SK-N-SH treated with all-trans-retinoic acid at 6 μM for 48 hours (cell line): ENCODE results near the gene CPOX.

Experiments
- ATAC-seq: fragments of 200-7000 bp; cut with Tn5 transposase; 3 replicates; pipeline ENCODE4 v1.9.1; 2020; ENCODE audit warnings: mild to moderate bottlenecking, moderate library complexity
- ARNTL ChIP-seq: fragments of 450-650 bp; formaldehyde crosslinking; IDR thresholded peaks from 2 replicates; pipeline ENCODE4 v1.5.0; 2020; ENCODE audit warnings: low read depth, mild to moderate bottlenecking, moderate library complexity, borderline replicate concordance
- BACH2 ChIP-seq: fragments of 250-450 bp; sonication (Bioruptor Pico); IDR thresholded peaks from 2 replicates; pipeline ENCODE4 v1.9.0; 2021; ENCODE audit warnings: mild to moderate bottlenecking, borderline replicate concordance
- CREB5 ChIP-seq: fragments of 250-450 bp; sonication (Bioruptor Pico); IDR thresholded peaks from 2 replicates; pipeline ENCODE4 v1.5.1; 2020; ENCODE audit warnings: low read depth, mild to moderate bottlenecking, moderate library complexity
- CSDC2 ChIP-seq: fragments of 250-450 bp; sonication (Bioruptor Pico); IDR thresholded peaks from 2 replicates; pipeline ENCODE4 v1.5.0; 2020; ENCODE audit warnings: mild to moderate bottlenecking, moderate library complexity
- ESRRG ChIP-seq: fragments of 250-450 bp; sonication (Bioruptor Pico); IDR thresholded peaks from 2 replicates; pipeline ENCODE4 v1.6.1; 2021; ENCODE audit warnings: mild to moderate bottlenecking
- GLIS3 ChIP-seq: fragments of 250-450 bp; sonication (Bioruptor Pico); IDR thresholded peaks from 2 replicates; pipeline ENCODE4 v1.5.0; 2020; ENCODE audit warnings: mild to moderate bottlenecking, moderate library complexity
- ISL1 ChIP-seq: fragments of 250-450 bp; sonication (Bioruptor Pico); IDR thresholded peaks from 2 replicates; pipeline ENCODE4 v2.1.2; 2022; ENCODE audit warnings: mild to moderate bottlenecking, moderate library complexity
- OSR1 ChIP-seq: fragments of 250-450 bp; sonication (Bioruptor Pico); IDR thresholded peaks from 2 replicates; pipeline ENCODE4 v1.8.0; 2022; ENCODE audit warnings: moderate library complexity, mild to moderate bottlenecking, inconsistent platforms
- PATZ1 ChIP-seq: fragments of 250-450 bp; sonication (Bioruptor Pico); IDR thresholded peaks from 2 replicates; pipeline ENCODE4 v1.8.0; 2020; ENCODE audit warnings: mild to moderate bottlenecking, moderate library complexity, borderline replicate concordance
- PPARA ChIP-seq: fragments of 250-450 bp; sonication (Bioruptor Pico); IDR thresholded peaks from 2 replicates; pipeline ENCODE4 v1.5.0; 2020; ENCODE audit warnings: mild to moderate bottlenecking, borderline replicate concordance
- RARB ChIP-seq: fragments of 250-450 bp; sonication (Bioruptor Pico); IDR thresholded peaks from 2 replicates; pipeline ENCODE4 v1.8.0; 2021; ENCODE audit warnings: mild to moderate bottlenecking, moderate library complexity
- SNAI2 ChIP-seq: fragments of 250-450 bp; sonication (Bioruptor Pico); IDR thresholded peaks from 2 replicates; pipeline ENCODE4 v1.5.0; 2020; ENCODE audit warnings: mild to moderate bottlenecking, moderate library complexity
- TCF4 ChIP-seq: fragments of 250-450 bp; sonication (Bioruptor Pico); IDR thresholded peaks from 2 replicates; pipeline ENCODE4 v1.8.0; 2021; ENCODE audit warnings: mild to moderate bottlenecking, moderate library complexity, borderline replicate concordance
- TOX ChIP-seq: fragments of 250-450 bp; sonication (Bioruptor Pico); IDR thresholded peaks from 2 replicates; pipeline ENCODE4 v1.8.0; 2021; ENCODE audit warnings: mild to moderate bottlenecking, moderate library complexity, borderline replicate concordance
- ZC3H10 ChIP-seq: fragments of 250-450 bp; sonication (Bioruptor Pico); IDR thresholded peaks from 2 replicates; pipeline ENCODE4 v1.5.1; 2021; ENCODE audit warnings: mild to moderate bottlenecking, moderate library complexity
- ZFP3 ChIP-seq: fragments of 250-450 bp; sonication (Bioruptor Pico); IDR thresholded peaks from 2 replicates; pipeline ENCODE4 v1.5.0; 2020; ENCODE audit warnings: mild to moderate bottlenecking, moderate library complexity
- ZFP30 ChIP-seq: fragments of 450-650 bp; formaldehyde crosslinking; IDR thresholded peaks from 2 replicates; pipeline ENCODE4 v1.5.0; 2022; ENCODE audit warnings: mild to moderate bottlenecking, moderate library complexity
- ZNF565 ChIP-seq: fragments of 450-650 bp; formaldehyde crosslinking; conservative IDR thresholded peaks from 2 replicates; pipeline ENCODE4 v1.5.0; 2020; ENCODE audit warnings: low read depth, mild to moderate bottlenecking, moderate library complexity
- ZNF70 ChIP-seq: fragments of 450-650 bp; formaldehyde crosslinking; IDR thresholded peaks from 2 replicates; pipeline ENCODE4 v1.5.0; 2020; ENCODE audit warnings: mild to moderate bottlenecking, moderate library complexity
- ZNF8 ChIP-seq: fragments of 450-650 bp; formaldehyde crosslinking; IDR thresholded peaks from 2 replicates; pipeline ENCODE4 v1.5.0; 2020; ENCODE audit warnings: mild to moderate bottlenecking, moderate library complexity
- TF ChIP-seq, protein P1 (sequence below): fragments of 250-450 bp; sonication (Bioruptor Pico); IDR thresholded peaks from 2 replicates; pipeline ENCODE4 v1.8.0; 2021; ENCODE audit warnings: low read depth, mild to moderate bottlenecking, moderate library complexity, borderline replicate concordance
- TF ChIP-seq, protein P2 (sequence below): fragments of 250-450 bp; sonication (Bioruptor Pico); IDR thresholded peaks from 2 replicates; pipeline ENCODE4 v1.5.0; 2020; ENCODE audit warnings: mild to moderate bottlenecking, moderate library complexity
- TF ChIP-seq, protein P3 (sequence below): fragments of 250-450 bp; sonication (Bioruptor Pico); IDR thresholded peaks from 2 replicates; pipeline ENCODE4 v1.5.1; 2021; ENCODE audit warnings: mild to moderate bottlenecking, moderate library complexity

CPOX gene

GRCh38 chr3:98532275-98532637, 61.2 kb downstream of the CPOX start (continued):
- TF ChIP-seq ZNF565, result no peak
- no peak for TF ChIP-seq BACH2
- no peak for TF ChIP-seq OSR1
- no peak for TF ChIP-seq ZNF8 (CRISPR knock-in tag)
- no peak for TF ChIP-seq GLIS3 (CRISPR knock-in tag)
- TF ChIP-seq PPARA, result no peak
- no peak for TF ChIP-seq CSDC2 (CRISPR knock-in tag)
- TF ChIP-seq SNAI2, result no peak
- no peak for TF ChIP-seq ESRRG (CRISPR knock-in tag)

GRCh38 chr3:98531622-98532274, 61.7 kb downstream of the CPOX start, which contains the start of gene GPR15:
Gene GPR15 (plus strand): TSS chr3:98531978. CDS start chr3:98532034, 56 bp downstream.
- no peak for TF ChIP-seq ZNF70 (CRISPR knock-in tag)
- no peak for TF ChIP-seq SNAI2
- TF ChIP-seq, protein P1, sequence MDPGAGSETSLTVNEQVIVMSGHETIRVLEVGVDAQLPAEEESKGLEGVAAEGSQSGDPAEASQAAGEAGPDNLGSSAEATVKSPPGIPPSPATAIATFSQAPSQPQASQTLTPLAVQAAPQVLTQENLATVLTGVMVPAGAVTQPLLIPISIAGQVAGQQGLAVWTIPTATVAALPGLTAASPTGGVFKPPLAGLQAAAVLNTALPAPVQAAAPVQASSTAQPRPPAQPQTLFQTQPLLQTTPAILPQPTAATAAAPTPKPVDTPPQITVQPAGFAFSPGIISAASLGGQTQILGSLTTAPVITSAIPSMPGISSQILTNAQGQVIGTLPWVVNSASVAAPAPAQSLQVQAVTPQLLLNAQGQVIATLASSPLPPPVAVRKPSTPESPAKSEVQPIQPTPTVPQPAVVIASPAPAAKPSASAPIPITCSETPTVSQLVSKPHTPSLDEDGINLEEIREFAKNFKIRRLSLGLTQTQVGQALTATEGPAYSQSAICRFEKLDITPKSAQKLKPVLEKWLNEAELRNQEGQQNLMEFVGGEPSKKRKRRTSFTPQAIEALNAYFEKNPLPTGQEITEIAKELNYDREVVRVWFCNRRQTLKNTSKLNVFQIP, result no peak
- no peak for TF ChIP-seq BACH2
- TF ChIP-seq CREB5 (CRISPR knock-in tag), result no peak
- no peak for TF ChIP-seq RARB (CRISPR knock-in tag)
- TF ChIP-seq CSDC2 (CRISPR knock-in tag), result no peak
- no peak for TF ChIP-seq ARNTL (CRISPR knock-in tag)
- no peak for TF ChIP-seq ZFP3 (CRISPR knock-in tag)
- no peak for TF ChIP-seq ZC3H10 (CRISPR knock-in tag)
- no peak for TF ChIP-seq PATZ1 (CRISPR knock-in tag)
- no peak for ATAC-seq

DNA sequence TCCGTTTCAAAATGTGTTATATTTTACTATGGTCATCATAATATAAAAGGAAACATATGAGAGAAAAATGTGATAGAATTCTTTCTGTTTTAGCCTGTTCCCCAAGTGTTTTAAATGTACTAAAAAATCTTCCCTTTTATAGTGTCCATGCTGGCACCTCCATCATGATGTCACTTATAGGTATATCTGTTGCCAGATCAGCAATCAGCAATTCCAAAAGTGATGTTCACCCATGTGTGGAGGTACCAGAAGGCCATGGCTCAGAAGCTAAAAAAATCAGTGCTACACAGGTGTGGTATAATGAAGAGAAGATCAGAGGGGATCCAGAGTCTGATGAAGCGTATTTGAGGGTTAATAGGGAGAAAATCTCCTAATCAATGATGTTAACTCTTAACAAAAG, 62.7 kb downstream of the CPOX start:
- TF ChIP-seq ESRRG (CRISPR knock-in tag) (no peak), PPARA (no peak), PATZ1 (CRISPR knock-in tag) (no peak), RARB (CRISPR knock-in tag) (no peak), ISL1 (no peak), ZNF70 (CRISPR knock-in tag) (no peak), SNAI2 (no peak), ZFP30 (CRISPR knock-in tag) (no peak), ZC3H10 (CRISPR knock-in tag) (no peak), TOX (no peak), ZNF8 (CRISPR knock-in tag) (no peak), BACH2 (no peak), ZFP3 (CRISPR knock-in tag) (no peak), TCF4 (CRISPR knock-in tag) (no peak), ZNF565 (no peak)
- TF ChIP-seq, protein P2, sequence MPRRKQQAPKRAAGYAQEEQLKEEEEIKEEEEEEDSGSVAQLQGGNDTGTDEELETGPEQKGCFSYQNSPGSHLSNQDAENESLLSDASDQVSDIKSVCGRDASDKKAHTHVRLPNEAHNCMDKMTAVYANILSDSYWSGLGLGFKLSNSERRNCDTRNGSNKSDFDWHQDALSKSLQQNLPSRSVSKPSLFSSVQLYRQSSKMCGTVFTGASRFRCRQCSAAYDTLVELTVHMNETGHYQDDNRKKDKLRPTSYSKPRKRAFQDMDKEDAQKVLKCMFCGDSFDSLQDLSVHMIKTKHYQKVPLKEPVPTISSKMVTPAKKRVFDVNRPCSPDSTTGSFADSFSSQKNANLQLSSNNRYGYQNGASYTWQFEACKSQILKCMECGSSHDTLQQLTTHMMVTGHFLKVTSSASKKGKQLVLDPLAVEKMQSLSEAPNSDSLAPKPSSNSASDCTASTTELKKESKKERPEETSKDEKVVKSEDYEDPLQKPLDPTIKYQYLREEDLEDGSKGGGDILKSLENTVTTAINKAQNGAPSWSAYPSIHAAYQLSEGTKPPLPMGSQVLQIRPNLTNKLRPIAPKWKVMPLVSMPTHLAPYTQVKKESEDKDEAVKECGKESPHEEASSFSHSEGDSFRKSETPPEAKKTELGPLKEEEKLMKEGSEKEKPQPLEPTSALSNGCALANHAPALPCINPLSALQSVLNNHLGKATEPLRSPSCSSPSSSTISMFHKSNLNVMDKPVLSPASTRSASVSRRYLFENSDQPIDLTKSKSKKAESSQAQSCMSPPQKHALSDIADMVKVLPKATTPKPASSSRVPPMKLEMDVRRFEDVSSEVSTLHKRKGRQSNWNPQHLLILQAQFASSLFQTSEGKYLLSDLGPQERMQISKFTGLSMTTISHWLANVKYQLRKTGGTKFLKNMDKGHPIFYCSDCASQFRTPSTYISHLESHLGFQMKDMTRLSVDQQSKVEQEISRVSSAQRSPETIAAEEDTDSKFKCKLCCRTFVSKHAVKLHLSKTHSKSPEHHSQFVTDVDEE (CRISPR knock-in tag), result no peak
- TF ChIP-seq, protein P1, result no peak
- TF ChIP-seq, protein P3, sequence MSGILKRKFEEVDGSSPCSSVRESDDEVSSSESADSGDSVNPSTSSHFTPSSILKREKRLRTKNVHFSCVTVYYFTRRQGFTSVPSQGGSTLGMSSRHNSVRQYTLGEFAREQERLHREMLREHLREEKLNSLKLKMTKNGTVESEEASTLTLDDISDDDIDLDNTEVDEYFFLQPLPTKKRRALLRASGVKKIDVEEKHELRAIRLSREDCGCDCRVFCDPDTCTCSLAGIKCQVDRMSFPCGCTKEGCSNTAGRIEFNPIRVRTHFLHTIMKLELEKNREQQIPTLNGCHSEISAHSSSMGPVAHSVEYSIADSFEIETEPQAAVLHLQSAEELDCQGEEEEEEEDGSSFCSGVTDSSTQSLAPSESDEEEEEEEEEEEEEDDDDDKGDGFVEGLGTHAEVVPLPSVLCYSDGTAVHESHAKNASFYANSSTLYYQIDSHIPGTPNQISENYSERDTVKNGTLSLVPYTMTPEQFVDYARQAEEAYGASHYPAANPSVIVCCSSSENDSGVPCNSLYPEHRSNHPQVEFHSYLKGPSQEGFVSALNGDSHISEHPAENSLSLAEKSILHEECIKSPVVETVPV (CRISPR knock-in tag), result no peak
- TF ChIP-seq, all 23 proteins: peak for 0
- ATAC-seq, result no peak
